Measurements from ENCODE around the gene SERP2.

SERP2 gene

DNA sequence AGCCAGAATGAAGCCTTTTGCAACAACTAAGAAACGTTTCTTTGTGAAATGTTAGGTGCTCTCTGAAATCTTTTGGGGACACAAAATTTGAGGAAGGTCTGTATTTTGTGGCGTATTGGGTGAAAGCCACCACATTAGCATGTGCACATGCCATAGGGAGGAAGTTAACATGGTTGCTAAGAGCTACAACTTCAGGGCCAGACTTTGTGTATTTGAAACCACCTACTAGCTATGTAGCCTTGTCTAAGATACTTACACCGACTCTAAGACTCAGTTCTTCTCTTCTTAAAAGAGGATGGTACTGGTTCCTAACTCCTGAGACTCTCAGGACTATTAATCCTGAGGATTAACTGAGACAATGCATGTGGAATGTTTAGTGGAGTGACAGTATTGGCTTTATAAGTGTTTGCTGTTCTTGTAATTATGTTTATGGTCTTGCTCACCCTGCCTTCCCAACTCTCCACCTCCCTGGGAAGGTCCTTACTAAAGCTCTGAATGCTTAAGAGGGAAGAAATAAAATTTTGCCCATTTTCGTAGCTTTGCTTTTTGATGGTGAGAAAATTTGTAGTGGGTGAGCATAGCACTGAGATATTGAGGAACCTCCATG is 15.5 kb downstream of the SERP2 start:
- no peak for DNase-seq (ENCODE audit: low spot score)

GRCh38 chr13:44389876-44390275 is 16.3 kb downstream of the SERP2 start:
- no peak for DNase-seq (ENCODE audit: low spot score)

DNA sequence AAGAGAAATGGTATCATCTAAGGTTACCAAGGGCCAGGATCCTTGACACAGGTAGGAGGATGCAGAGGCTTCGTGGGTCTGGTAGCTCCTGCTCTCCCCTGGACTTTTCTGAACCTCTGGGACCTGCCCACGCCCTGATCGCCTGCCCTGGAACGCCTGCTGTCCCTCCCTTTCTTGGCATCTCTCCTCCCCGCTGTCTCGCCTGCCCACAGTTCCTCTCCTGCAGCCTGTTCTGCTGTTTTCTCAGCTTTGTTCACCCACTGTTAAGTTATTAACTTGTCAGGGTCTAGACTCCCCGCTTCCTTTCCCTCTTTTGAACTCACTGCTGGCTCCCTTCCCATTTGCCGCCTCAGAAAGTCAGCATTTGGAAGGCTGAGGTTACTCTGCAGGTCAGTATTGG is 19.8 kb downstream of the SERP2 start:
- DNase-seq (ENCODE audit: low spot score) = no peak

DNA sequence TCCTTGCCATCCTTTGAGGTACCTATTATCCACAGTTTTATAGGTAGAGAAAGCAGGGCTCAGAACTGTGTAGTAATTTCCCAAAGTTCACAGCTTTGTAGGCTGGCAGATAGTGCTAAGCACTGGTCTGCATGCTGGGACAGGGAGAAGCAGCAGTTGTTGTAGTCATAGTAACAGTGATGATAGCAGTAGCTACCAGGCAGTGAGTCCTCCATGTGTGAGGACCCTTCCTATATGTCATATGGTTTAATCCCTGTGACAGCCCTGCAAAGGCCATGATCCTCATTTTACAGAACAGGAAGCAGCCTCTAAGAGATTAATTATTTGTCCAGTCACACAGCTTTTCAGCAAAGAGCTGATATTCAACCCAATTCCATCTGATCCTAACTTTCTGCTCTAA is 21.0 kb downstream of the SERP2 start:
- no peak for DNase-seq (ENCODE audit: low spot score)

- no peak for DNase-seq (ENCODE audit: low spot score)
Measured at GRCh38 chr13:44395976-44396694, 22.5 kb downstream of the SERP2 start.

DNA sequence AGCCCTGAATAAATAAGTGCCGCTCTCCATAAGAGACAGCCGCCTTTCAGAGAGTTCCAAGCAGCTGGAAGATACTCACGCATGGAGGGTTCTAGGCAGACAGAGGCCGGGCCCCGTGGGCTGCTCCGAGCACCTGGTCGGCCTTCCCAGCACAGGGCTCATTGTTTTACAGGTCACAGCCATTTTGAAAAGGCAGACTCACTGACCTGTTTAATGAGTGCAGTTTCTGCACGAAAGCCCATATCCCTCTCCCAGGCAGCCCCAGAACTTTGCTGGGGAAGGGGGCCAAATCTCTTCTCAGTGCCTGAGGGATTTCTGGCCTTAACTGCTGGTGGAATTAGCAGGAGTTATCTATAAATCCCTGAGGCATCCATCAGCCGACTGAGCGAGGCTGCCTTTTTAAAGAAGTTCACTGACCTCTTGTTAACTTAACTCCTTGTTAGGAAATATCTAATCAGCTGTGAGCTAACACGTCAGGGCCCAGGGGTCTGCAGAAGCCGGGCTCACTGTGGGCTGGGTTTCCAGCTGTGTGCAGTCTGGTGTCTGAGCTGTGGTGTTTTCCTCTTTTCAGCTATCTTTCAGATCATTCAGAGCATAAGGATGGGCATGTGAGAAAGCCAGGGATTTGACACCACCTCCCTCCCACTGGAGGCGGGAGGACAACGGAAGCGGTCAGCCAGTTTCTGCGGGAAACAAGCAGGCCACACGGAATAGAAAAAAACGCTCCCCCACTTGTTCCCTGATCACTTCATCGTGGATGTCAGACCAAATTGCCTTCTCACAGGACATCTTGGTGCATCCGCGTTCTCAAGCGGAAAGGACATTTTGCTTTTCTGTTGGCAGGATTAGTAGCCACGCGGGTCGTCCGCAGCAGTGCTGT is 23.3 kb downstream of the SERP2 start:
- peak; percentile 70 for DNase-seq (ENCODE audit: low spot score)

DNA sequence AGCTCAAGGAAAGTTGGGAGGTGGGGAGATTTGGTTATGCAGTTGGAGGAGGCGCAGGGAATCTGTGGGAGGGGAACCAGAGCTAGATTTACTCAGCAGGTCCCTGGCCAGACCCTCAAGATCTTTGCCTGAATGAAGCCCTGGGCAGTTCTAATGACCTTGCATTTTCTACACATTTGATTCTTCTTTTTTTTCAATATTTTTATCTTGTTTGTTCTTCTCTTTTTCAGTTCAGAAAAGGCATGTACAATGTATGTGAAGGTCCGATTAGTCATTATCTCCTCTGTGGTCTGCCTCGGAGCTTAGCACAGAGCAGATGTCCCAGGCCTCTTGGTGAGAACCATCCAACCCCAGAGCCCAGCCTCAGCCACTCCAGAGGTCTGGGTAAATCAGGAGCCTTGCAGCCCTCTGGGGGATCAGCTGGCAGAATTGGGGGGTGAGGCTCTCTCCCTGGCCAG is 24.2 kb downstream of the SERP2 start:
- peak; percentile 35 for DNase-seq (ENCODE audit: low spot score)

GRCh38 chr13:44398606-44399005 is 25.0 kb downstream of the SERP2 start:
- DNase-seq (ENCODE audit: low spot score) = no peak

DNA sequence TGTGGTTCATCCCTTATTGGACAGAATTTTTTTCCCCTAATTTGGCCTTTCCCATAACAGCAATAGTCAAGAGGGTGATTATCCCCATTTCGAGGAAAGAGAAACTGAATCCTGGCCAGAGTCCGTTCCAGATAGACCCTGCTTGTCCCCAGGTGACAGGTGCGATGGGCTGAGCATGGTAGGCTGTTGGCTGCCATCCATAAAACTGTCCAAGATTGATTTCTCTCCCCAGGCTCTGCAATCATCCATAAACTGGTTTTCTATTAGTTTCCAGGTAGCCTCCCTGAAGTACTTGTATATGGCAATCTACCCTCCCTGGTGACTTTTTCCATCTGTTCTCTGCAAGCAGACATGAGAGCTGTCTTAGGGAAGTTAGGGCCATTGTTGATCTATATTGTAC is 25.4 kb downstream of the SERP2 start:
- no peak for DNase-seq (ENCODE audit: low spot score)

DNA sequence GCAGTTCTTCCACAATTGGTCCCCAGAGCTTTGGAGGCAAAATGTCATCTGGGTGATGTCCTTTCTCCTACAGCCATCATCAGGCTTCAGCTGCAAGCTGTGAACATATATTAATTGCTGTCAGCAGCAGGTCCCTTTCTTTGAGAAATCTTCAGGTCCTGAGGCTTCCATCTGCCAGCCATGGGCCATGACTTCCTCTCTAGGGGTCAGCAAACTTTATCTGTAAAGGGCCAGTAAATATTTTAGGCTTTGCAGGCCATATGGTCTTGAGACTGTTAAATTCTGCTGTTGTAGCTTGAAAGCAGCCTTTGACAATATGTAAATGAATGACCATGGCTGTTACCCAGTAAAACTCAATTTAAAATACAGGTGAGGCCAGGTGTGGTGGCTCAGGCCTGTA is 27.1 kb downstream of the SERP2 start:
- DNase-seq (ENCODE audit: low spot score) = no peak

GRCh38 chr13:44401577-44401976 is 28.0 kb downstream of the SERP2 start:
- DNase-seq (ENCODE audit: low spot score) = no peak

- DNase-seq (ENCODE audit: low spot score) = no peak
Measured at GRCh38 chr13:44402899-44403445, 29.3 kb downstream of the SERP2 start.

GRCh38 chr13:44403461-44404056 is 29.9 kb downstream of the SERP2 start:
- no peak for DNase-seq (ENCODE audit: low spot score)

GRCh38 chr13:44404261-44405132 is 30.9 kb downstream of the SERP2 start:
- no peak for DNase-seq (ENCODE audit: low spot score)

DNA sequence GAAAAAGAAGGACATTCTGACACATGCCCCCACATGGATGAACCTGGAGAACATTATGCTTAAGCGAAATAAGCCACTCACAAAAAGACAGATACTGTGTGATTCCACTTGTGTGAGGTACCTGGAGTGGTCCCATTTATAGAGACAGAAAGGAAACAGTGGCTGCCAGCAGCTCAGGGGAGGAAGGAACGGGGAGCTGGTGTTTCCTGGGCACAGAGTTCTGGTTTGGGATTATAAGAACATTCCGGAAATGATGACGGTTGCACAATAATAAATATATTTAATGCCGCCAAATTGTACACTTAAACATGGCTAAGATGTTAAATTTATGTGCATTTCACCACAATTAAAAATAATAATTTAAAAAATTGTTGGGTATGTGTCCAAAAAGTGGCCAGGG is 33.0 kb downstream of the SERP2 start:
- DNase-seq (ENCODE audit: low spot score) = no peak

DNA sequence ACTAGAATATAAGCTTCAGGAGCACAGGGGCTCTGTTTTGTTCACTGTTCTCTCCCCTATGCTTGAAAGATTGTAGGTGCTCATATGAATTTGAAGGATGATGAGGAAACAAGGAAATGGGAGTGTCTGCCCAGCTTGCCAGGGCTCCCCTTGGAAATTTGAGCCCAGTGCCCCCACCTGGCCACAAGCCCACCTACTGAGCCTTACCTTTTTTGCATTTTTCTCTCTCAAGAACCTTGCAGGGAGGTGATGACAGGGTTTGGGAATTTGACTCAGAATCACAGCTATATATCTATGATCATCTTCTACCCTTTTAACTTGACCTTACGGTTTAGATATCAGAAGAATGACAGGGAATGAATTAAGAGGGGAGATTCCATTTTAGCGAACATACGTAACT is 33.8 kb downstream of the SERP2 start:
- no peak for DNase-seq (ENCODE audit: low spot score)

- DNase-seq (ENCODE audit: low spot score) = no peak
Measured at GRCh38 chr13:44407891-44408290, 34.3 kb downstream of the SERP2 start.

GRCh38 chr13:44409595-44409994 is 36.0 kb downstream of the SERP2 start:
- DNase-seq (ENCODE audit: low spot score) = no peak

DNA sequence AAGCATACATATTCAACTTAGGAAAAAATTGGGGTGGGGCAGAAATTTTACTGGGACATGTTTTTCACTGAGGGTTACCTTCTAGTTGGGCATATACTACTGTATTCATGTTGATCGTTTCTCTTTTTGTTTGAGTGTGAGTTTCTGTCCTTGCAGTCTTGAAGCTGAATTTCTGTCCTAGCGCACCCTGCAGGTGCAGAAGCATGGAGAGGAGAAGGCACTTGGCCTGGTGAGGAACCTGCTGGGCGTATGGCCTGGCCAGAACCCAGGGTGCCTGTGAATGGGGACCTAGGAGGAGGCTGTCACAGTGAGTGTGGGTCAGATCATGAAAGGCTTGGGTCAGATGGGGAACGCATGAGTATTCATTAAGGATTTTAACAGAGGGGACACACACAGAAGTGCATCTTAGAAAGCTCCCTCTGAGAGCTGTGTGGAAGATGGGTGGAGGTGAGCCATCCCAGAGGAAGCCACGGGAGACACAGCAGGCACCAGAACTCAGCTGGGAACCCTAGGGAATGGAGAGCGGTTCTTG is 36.8 kb downstream of the SERP2 start:
- DNase-seq (ENCODE audit: low spot score) = no peak

DNA sequence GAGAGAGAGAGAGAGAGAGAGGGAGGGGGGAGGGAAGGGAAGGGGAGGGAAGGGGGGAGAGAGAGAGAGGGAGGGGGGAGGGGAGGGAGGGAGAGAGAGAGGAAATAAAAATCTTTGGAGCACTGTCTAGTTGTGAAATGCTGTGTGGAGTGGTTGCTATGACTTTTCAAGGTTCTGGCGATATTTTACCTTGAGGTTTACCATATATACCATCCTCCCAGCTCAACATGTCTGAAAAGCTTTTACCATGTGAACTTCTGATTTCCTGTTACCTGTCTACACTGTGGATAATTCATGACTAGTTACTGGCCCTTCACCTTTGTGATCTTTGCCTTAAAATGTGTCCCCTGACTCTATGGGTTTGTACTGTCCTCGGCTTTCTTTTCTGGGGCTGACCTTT is 38.2 kb downstream of the SERP2 start:
- DNase-seq (ENCODE audit: low spot score) = no peak

DNA sequence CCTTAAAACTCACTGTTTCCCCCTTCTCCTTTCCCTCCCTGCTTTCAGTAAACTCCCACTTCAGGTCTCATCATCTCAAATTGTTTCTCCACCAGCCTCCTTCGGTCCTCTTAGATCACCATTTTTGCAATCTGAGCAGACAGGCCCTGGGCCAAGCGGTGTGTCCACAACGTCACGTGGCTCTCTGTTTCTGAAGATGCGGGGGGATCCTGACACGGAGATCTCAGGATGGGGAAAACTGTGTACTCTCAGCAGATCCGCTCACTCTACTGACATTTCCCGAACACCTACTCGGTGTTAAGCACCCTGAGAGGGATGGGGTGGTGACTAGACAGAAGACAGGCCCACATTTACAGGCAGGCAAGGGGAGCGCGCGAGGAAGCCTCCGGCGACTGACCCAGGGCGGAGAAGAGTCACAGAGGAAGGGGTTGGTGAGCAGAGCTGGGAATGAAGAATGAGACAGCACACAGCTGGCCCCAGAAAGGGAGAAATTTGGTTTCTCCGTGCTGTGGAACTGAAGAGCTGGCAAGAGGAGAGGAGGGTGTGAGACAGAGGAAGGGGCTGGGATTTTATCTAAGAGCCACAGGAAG is 38.8 kb downstream of the SERP2 start:
- no peak for DNase-seq (ENCODE audit: low spot score)

Data from AG08395 (cell line).